OCI-LY1 (cell line): Measurements from ENCODE around the gene TPST1.

Experiments used
- H2AFZ ChIP-seq: fragments of 200-600 bp; sonication (generic), shearing (Covaris generic); 2 replicates; pipeline ENCODE4 v1.6.0; 2014; ENCODE audit warnings: antibody characterized with exemption, mild to moderate bottlenecking, low read length
- H3F3A ChIP-seq: fragments of 200-600 bp; sonication (generic), shearing (Covaris generic); 2 replicates; pipeline ENCODE4 v1.6.0; 2014; ENCODE audit warnings: mild to moderate bottlenecking, antibody characterized with exemption, low read length, moderate library complexity; ENCODE audit not compliant: insufficient read depth
- H3K27ac ChIP-seq: fragments of 200-600 bp; sonication (generic); 2 replicates; pipeline ENCODE4 v1.5.1; 2014; ENCODE audit warnings: low read length, mixed run types, mild to moderate bottlenecking, low read depth; ENCODE audit not compliant: poor library complexity, severe bottlenecking
- H3K27me3 ChIP-seq: fragments of 200-600 bp; sonication (generic); 2 replicates; pipeline ENCODE4 v1.6.0; 2014; ENCODE audit warnings: antibody characterized with exemption, mild to moderate bottlenecking, low read length, moderate library complexity; ENCODE audit not compliant: insufficient read depth
- H3K36me3 ChIP-seq: fragments of 200-600 bp; sonication (generic); 2 replicates; pipeline ENCODE4 v1.6.1; 2014; ENCODE audit warnings: mild to moderate bottlenecking, antibody characterized with exemption, low read length, moderate library complexity, mixed read lengths; ENCODE audit not compliant: insufficient read depth
- H3K4me1 ChIP-seq: fragments of 200-600 bp; sonication (generic); 2 replicates; pipeline ENCODE4 v1.5.1; 2014; ENCODE audit warnings: mild to moderate bottlenecking, low read length, moderate library complexity; ENCODE audit not compliant: insufficient read depth, severe bottlenecking
- H3K4me2 ChIP-seq: fragments of 200-600 bp; sonication (generic), shearing (Covaris generic); 2 replicates; pipeline ENCODE4 v1.6.1; 2014; ENCODE audit warnings: low read length
- H3K4me3 ChIP-seq: fragments of 200-600 bp; sonication (generic); 2 replicates; pipeline ENCODE4 v1.5.1; 2014; ENCODE audit warnings: low read length, low read depth, mild to moderate bottlenecking, mixed read lengths; ENCODE audit not compliant: poor library complexity, severe bottlenecking
- H3K79me2 ChIP-seq: fragments of 200-600 bp; shearing (Covaris generic); 2 replicates; pipeline ENCODE4 v1.6.1; 2016; ENCODE audit warnings: mixed run types, low read length, mixed read lengths; ENCODE audit not compliant: insufficient read depth
- H3K9ac ChIP-seq: fragments of 200-600 bp; sonication (generic), shearing (Covaris generic); 2 replicates; pipeline ENCODE4 v1.6.1; 2014; ENCODE audit warnings: mild to moderate bottlenecking, low read length, mixed read lengths
- H3K9me2 ChIP-seq: fragments of 200-600 bp; sonication (generic), shearing (Covaris generic); 2 replicates; pipeline ENCODE4 v1.6.1; 2014; ENCODE audit warnings: low read depth, mild to moderate bottlenecking, low read length, mixed read lengths
- H3K9me3 ChIP-seq: fragments of 200-600 bp; shearing (Covaris generic); 2 replicates; pipeline ENCODE4 v1.6.1; 2014; ENCODE audit warnings: low read length, mixed read lengths
- H4K20me1 ChIP-seq: fragments of 200-600 bp; sonication (generic), shearing (Covaris generic); 2 replicates; pipeline ENCODE4 v1.6.0; 2016; ENCODE audit warnings: mild to moderate bottlenecking, low read length; ENCODE audit not compliant: insufficient read depth
- EZH2 ChIP-seq: fragments of 200-600 bp; sonication (generic), shearing (Covaris generic); IDR thresholded peaks from 2 replicates; pipeline ENCODE4 v1.8.0; 2017; ENCODE audit warnings: borderline replicate concordance, mixed run types, mild to moderate bottlenecking, antibody characterized with exemption, low read length, moderate library complexity, mixed read lengths
- TF ChIP-seq, protein P1 (sequence below): fragments of 200-600 bp; sonication (generic), shearing (Covaris generic); IDR thresholded peaks from 2 replicates; pipeline ENCODE4 v1.5.1; 2017; ENCODE audit warnings: mild to moderate bottlenecking, antibody characterized with exemption, low read length, moderate library complexity, mixed read lengths

The TPST1 gene

DNA sequence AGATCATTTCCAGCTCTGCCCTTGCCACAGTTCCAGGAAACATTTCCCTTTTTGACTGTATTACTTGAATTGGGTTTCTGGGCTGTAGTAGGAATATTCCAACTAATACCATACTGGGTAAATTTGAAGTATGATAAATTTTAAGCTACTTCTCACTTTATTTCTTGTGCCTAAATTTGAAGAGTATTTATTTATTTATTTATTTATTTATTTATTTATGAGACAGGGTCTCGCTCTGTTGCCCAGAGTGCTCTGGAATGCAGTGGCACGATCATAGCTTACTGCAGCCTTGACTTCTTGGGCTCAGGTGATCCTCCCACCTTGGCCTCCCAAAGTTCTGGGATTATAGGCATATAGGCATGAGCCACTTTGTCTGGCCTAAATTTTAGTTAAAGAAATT lies 105.5 kb downstream of the TPST1 start:
- Histone ChIP-seq H3K36me3 (no peaks in the 10 kb centered on the region), H3K4me2 (no peak overlapping the region), H2AFZ (no peak overlapping the region), H3K79me2 (no peaks in the 10 kb centered on the region), H3K9me2 (no peaks in the 10 kb centered on the region), H3K27me3 (no peaks in the 10 kb centered on the region), H3K9ac (no peak overlapping the region), H3K4me3 (no peak overlapping the region), H3F3A (no peaks in the 10 kb centered on the region), H4K20me1 (no peaks in the 10 kb centered on the region), H3K27ac (no peak overlapping the region), H3K9me3 (no peaks in the 10 kb centered on the region), H3K4me1 (no peaks in the 10 kb centered on the region)
- TF ChIP-seq EZH2: no peak
- TF ChIP-seq, protein P1, sequence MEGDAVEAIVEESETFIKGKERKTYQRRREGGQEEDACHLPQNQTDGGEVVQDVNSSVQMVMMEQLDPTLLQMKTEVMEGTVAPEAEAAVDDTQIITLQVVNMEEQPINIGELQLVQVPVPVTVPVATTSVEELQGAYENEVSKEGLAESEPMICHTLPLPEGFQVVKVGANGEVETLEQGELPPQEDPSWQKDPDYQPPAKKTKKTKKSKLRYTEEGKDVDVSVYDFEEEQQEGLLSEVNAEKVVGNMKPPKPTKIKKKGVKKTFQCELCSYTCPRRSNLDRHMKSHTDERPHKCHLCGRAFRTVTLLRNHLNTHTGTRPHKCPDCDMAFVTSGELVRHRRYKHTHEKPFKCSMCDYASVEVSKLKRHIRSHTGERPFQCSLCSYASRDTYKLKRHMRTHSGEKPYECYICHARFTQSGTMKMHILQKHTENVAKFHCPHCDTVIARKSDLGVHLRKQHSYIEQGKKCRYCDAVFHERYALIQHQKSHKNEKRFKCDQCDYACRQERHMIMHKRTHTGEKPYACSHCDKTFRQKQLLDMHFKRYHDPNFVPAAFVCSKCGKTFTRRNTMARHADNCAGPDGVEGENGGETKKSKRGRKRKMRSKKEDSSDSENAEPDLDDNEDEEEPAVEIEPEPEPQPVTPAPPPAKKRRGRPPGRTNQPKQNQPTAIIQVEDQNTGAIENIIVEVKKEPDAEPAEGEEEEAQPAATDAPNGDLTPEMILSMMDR: no peak

DNA sequence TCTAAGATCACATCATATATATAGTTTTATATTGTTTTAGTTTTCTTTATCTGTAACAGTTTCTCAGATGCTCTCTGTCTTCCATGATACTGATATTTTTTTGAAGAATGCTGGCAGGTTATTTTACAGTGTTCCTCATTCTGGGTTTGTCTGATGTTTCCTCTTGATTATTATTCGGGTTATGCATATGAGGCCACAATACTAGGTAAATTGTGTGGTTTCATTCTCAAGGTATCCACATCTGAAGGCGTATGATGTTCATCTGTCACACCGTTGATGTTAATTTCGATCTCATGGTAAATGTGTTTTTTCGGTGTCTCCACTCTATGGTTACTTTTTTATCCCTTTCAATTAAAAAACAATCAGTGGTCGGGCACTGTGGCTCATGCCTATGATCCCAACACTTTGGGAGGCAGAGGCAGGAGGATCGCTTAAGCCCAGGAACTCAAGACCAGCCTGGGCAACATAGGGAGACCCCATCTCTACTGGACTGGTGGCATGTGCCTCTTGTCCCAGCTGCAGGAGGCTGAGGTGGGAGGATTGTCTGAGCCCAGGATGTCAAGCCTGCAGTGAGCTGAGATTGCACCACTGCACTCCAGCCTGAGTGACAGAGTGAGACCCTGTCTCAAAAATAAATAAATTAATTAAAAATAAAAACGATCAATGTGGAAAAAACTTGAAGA lies 108.9 kb downstream of the TPST1 start:
- Histone ChIP-seq H3K4me1 (no peaks in the 10 kb centered on the region), H3F3A (no peaks in the 10 kb centered on the region), H3K4me3 (no peak overlapping the region), H3K27me3 (no peaks in the 10 kb centered on the region), H2AFZ (no peak overlapping the region), H4K20me1 (no peaks in the 10 kb centered on the region), H3K36me3 (no peaks in the 10 kb centered on the region), H3K27ac (no peak overlapping the region), H3K4me2 (no peak overlapping the region), H3K9ac (no peak overlapping the region), H3K9me2 (no peaks in the 10 kb centered on the region), H3K9me3 (no peaks in the 10 kb centered on the region), H3K79me2 (no peaks in the 10 kb centered on the region)
- TF ChIP-seq, protein P1: no peak
- TF ChIP-seq EZH2: no peak

DNA sequence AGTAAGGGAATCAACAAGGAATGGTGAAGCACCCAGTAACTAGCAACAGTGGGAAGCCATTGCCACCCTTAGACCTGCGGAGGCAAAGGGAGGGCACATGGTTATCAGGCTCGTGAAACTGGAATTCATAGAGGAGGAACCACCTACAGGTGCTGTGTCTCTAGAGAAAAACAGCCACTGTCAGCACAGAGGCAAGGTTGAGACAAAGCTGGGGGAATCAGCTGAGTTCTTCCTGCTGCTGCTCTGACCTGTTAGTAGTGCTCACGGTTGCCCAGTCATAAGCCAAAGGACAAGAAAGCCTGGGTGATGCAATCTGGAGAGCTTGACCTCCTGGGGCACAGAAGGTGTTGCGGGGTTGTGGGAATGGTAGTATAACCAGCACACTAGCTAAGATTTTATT lies 110.1 kb downstream of the TPST1 start:
- no peak for TF ChIP-seq EZH2
- TF ChIP-seq, protein P1: no peak

More for the DNA sequence above, 110.1 kb downstream of the TPST1 start:
- Histone ChIP-seq H3K9me3 (no peaks in the 10 kb centered on the region), H4K20me1 (no peaks in the 10 kb centered on the region), H2AFZ (no peak overlapping the region), H3K4me1 (no peaks in the 10 kb centered on the region), H3K4me3 (no peak overlapping the region), H3K36me3 (no peaks in the 10 kb centered on the region), H3K27me3 (no peaks in the 10 kb centered on the region), H3K9me2 (no peaks in the 10 kb centered on the region), H3K4me2 (no peak overlapping the region), H3K9ac (no peak overlapping the region), H3K79me2 (no peaks in the 10 kb centered on the region), H3F3A (no peaks in the 10 kb centered on the region), H3K27ac (no peak overlapping the region)
